HG03354 (cell line): ENCODE results near the gene ILK.
A peak's percentile ranks its signal among the peaks of the same experiment; 100 is the strongest.

Source experiments
- ATAC-seq: cut with Tn5 transposase; IDR thresholded peaks from one replicate; pipeline ENCODE4 v1.9.1; 2021; ENCODE audit warnings: mild to moderate bottlenecking; ENCODE audit not compliant: unreplicated experiment, poor library complexity, severe bottlenecking

Gene ILK

DNA sequence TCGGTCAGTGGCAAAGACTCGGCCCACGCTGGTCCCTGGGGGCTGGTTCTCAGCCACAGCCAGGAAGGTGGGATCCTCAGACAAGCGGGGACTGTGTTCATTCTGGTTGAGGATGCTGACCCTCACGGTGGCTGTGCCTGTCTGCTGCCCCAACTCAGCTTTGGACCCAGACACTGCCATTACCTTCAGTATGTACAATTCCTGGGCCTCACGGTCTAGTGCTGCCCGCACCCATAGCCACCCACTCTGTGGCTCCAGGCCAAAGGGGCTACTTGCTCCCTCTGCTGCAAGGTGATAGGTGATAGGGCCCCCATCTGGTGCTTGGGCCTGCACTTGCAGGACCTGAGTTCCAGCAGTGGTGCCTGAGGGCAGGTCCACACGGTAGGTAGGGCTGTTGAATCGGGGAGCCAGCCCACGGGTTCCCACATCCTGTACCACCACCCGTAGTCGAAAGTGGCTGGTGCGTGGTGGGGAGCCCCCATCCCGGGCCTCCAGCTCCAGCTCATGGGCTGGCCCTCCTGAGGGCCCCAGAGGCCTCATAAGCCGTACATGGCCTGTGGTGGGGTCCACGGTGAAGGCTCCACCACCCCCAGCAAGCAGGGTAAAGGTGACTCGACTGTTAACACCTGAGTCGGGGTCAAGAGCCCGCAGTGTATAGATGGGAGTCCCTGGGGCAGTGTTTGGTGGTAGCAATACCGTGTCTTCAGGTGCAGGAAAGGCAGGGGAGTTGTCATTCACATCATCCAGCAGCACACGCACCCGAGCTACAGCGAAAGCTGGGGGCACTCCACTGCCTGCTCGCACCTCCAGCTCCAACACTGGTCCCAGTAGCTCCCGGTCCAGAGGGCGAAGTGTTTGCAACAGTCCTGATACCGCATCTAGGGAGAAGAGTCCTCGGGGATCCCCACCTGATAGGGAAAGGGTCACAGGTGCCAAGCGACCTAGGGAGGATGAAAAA is 28.8 kb downstream of the ILK start:
- no peak for ATAC-seq

DNA sequence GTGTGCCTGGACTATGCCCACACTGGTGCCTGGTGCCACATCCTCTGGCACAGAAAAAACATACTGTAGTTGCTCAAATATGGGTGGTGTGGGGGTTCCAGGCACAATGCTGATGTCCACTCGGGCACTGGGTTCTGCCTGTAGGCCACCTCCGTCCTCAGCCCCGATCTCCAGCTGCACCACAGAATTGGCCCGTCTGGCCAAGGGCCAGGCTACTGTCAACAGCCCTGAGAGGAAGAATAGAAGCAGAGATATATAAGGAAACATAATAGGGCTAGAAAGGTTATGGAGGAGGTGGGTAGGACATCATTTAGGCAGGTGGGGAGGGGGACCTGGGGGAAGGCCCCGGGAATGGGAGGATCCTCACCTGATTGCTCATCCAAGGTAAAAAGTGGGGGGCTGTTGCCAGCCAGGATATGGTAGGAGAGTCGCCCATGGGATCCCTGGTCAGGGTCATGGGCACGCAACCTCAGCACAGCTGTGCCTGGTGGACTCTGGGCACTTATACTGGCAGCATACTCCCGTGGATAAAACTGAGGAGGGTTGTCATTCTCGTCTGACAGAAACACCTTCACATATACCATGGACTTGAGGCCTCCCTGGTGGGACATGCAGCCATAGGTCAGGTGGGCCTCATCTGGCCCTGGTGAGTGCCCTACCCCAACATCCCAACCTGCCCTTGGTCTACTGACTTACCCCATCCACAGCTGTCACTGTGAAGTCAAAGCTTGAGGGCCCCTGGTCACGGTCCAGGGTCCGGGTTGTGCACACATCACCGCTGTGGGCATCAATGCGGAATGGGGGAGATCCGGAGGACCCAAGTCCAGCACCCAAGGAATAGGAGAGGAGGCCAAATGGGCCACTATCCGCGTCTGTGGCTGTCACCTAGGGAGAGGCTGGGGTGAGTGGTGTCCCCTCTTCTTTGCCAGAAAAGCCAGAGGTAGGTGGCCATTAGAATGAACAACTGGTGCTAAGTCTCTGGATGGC is 30.1 kb downstream of the ILK start:
- no peak for ATAC-seq

DNA sequence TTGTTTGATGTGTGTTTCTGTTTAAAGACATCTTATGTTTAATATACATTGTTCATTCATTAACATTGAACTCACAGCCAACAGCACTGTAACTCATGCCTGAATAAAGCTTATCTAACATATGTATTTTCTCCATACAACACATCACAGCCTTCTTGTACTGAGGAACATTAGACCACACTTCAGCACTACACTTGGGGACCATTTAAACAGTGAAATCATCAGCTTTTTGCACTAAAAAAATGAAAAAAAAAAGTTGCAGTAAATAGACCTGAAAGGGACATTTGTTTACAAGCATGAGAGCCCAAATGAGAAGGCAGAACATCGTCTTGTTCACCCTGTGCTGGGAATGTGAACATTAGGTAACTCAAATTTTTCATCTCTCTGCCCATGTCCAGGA is 31.0 kb downstream of the ILK start:
- ATAC-seq, result no peak

DNA sequence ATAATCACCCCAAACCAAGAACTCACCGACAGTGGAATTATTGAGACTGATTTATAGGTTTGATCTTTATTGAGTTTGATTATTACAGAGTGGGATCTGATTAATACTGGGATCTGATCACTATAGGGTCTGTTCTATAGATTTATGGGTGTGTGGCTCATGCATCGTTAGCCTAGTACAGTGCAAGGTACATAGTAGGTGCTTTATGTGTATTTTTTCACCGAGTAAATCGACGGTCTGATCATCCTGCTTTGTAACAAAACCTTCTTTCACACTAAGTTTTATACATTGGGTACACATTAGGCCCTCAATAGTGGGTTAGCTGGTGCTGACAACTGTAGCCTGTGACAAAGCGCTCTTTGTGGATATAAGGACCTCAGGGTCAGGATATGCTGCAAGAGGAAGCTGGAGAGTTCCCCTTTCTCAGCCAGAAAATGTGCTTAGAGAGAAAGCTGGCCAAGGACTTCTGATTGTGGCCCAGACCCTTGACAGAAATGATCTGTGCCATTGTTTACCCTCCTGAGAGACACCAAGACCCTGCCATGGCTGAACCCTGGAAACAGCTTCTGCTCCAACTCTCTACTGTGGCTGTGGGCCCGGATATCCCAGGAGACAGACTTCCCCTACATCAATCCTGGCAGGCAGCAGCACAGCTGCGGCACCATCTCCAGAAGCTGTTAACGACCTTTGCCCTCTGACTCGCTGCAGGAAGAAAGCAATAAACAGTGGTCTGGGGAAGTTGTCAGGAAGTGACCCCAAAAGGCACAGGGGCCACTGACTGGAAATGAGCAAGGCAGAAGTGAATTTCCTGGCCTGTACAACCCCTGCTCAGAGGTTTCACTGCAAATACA is 31.7 kb downstream of the ILK start:
- no peak for ATAC-seq

DNA sequence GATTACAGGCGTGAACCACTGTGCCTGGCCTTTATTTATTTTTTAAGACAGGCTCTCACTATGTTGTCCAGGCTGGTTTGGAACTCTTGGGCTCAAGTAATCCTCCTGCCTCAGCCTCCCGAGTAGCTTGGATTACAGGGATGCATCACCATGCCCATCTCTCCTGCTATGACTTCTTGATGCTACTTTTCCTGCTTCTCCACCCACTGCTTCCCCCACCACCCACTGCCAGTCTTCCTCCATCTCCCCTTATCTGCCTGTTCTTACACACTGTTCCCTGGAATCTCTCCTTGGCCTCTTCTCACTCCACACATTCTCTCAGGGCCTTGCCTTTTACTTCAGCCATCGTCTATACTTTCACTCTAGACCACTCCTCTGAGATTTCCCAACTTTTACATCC is 32.9 kb downstream of the ILK start:
- ATAC-seq, result no peak

DNA sequence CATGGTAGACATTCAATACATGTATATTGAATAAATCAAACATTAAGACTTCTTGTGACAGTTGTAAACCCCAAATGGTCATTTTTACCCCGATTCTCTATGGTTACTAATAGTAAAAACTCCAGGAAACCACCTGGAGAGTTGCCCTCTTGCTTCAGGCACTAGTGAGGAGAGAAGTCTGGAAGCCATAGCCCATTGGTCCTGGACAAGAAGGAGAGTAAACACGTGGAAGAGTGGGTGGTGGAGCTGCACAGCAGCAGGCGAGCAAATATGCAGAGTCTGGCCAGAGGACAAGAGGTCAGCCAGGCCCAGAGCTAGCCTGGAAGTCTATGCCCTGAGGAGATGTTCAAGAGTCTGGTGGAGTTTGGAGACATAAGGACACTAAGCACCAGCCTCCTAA is 34.3 kb downstream of the ILK start:
- no peak for ATAC-seq

DNA sequence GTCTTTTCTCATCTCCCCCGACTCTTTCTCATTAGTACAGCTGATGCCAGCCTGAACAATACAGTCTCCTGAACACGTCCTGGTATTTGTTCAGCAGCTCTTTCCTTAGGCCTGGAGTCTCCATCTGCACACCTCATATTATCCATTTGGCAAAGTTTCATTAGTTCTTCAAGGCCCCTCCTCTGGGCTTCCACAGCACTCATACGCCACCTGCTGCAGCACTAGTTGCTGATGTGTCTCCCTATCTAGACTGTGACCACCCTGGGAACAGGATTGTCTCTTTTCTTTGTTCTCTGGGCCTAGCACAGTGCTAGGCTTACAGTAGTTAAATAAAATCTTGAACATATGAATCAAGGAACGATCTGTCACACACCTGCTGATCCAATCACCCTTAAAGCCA is 34.9 kb downstream of the ILK start:
- no peak for ATAC-seq

DNA sequence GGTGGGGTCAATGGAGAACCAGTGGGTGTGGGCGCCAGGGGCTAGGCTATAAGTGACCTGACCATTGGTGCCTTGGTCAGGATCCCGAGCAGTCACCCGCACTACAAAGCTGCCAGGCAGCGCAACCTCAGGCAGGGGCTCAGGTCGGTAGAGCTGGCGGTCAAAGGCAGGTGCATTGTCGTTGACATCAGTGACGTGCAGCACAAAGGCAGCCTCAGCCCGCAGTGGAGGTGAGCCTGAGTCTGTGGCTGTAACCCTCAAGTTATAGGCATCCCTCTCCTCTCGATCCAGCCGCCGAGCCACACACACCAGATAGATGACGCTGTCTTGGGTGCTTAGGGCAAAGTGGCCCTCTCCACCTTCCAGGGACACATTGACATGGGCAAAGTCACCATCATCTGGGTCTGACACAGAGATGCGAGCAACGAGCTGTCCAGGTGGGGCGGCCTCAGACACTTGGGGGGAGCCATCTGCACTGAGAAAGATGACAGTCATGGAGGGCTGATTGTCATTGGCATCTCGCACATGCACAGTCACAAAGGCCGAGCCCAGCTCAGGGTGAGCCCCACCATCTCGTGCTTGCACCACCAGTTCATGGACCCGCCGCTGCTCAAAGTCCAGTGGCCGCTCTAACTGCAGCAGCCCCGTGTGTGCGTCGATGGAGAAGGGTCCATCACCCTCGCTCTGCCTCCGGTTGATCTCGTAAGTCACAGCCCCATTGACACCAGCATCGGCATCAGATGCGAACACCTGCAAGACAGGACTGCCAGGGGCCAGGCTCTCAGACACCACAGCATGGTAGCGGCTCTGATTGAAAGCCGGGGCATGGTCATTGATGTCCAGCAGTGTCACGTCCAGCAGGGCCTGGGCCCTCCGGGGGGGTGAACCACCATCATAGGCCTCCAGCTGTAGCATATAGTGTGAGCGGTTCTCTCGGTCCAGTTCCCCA is 36.7 kb downstream of the ILK start:
- no peak for ATAC-seq

DNA sequence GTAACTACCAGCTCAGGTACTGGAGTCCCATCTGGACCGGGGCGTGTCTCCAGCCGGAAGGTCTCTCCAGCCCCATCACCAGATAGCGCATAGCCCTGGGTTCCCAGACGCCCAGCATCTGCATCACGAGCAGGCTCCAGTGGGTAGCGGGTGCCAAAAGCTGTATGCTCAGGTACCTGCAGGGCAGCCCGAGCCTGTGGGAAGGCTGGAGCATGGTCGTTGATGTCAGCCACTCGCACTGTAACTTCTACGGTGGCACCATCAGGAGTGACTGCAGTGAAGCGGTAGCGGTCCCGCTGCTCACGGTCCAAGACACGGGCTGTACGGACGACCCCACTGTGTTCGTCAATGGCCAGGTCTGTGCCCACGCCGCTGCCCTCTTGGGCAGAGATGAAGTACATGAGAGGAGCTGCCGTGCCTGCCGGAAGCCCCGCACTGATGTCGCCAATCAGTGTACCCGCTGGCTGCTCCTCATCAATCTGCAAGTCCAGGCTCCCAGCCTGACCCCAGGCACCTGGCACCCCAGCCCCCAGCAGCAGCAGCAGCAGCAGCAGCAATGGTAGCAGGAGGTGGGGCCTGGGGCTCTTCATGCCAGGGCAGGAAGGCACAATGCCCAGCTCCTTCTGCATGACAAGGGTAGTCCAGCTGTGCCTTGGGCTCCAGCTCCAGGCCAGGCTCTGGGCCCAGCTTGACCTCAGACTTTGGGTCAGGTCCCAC is 37.6 kb downstream of the ILK start:
- ATAC-seq, result no peak

DNA sequence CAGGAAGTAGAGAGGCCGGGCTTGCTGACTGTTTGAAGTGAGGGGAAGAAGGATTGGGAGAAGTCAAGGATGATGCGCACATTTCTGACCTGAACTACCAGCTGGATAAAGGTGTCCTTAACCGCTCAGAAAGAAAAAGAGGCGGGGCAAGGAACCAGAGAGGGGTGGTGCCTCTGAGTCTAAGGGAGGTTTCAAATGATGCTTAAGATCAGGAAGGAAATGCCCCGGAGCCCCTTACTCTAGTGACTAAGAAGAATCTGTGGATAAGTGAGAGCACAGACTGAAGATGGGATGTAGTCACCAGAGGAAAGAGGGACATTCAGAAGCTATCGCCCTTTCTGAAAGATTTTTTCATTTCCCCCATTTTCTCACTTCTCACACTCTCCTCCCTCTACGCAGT is 39.4 kb downstream of the ILK start:
- no peak for ATAC-seq

DNA sequence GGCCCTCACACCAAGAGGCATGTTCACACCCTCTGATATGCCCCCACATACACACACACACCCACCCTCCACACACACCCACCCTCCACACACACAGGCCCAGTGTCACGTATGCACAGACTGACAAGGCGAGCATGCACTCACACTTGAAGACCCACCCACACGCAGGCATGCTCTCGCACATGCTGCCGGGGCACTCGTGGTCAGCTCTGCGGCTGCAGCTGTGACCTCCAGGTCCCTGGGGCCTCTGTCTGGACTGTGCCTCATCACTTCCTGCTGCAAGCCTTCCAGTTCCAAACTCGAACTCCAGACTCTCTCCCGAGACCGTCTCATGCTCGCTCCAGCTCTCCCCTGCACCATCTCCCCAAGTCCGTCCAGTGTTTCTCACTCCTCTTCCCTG is 42.5 kb downstream of the ILK start:
- peak; percentile 52 for ATAC-seq

DNA sequence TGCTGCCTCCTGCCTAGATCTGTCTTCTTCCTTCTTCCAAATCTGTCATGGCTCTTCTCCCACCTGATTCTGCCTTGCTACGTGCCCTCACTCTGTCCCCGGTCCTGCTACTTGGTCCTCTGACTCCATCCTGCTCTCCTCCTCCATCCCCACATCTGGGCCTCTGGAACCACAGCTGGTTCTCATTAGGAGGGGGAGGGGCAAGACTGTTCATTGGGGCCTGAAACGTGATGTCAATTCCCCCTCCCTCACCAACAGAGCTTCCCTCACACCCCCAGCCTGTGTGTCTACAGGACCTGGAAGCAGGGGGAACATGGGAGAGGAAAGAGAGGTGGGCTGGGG is 43.0 kb downstream of the ILK start:
- no peak for ATAC-seq

DNA sequence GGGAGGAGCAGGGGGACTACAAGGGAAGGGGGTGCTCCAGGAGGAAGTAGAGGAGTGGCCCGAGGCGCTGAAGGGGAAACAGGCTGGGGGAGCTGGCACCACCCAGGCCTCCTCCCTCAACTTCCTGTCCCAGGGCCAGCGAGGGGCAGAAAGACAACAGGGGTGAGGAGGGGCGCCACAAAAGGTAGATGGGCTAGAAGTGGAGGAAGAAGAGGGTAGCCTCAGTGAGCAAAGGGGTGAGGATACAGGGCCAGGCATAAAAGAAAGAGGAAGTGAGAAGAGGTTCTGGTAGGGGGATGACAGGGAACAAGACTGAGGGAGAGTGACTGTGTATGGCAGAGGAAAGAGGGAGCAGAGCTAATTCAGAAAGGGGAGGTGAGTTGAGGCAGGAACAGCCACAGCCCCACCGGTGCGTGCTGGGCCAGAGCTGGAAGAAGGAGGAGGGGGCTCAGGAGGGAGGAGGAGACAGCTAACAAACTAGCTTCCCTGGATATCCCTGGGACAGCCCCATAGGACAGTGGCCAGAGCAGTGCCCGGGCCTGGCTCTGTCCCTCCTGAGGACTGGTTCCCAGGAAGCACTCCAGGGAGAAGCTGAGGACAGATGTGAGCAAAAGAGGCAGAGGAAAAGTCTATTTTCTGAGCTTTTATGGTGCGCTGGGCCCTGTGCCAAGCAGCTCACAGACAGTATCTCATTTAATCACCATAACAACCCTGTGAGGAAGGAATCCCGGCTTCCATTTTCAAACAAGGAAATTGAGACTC is 43.5 kb downstream of the ILK start:
- peak; percentile 90 for ATAC-seq

DNA sequence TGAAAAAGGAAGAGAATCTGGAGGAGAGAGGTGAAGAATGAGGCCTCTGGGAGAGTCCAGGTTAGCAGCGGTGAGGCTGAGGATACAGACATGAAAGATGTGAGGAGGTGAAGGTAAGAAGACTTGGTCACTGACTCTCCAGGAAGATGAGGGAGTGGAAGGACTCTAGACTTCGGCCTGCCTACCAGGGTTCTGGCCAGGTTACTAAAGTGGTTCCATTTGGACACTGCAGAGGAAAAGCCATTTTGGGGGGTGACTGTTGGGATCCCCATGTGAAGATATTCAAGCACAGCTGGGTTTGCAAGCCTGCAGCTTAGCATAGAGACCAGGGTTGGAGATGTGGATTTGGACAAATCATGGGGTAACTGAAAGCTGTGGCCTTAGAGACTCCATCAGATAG is 44.3 kb downstream of the ILK start:
- ATAC-seq, result no peak

DNA sequence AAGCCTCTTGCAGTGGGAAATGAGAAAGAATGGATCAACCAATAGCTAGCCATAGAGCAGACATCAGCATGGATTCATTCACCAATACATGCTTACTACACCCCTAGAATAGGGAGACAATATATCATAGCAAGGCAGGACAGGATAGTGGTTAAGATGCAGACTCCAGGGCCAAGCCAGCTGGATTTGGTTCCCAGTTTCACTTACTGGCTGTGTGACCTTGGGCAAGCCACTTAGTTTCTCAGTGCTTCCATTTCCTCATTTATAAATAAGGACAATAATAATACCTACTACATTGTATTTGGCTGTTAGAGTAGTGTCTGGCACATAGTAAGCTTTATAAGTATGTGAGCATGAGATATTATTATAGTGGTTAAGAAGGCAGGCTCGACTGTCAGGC is 44.9 kb downstream of the ILK start:
- no peak for ATAC-seq

DNA sequence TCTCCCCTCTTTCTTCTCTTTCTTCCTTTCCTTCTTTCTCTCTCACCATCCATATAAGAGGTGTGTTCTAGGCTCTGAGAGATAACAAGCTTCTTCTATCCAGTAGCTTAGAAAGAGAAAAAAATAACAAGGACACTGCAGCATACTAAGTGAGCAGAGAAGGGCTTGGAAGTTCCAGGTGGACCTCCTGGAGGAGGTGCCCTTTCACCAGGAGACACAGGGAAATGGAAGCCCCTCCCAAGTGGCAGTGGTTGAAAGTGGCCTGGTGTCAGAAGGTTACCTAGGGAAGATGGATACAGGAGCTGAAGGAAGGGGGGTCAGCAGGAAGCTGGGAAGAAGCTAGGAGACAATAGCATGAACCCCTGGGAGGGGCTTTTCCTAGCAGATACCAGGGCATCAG is 46.5 kb downstream of the ILK start:
- ATAC-seq, result no peak

DNA sequence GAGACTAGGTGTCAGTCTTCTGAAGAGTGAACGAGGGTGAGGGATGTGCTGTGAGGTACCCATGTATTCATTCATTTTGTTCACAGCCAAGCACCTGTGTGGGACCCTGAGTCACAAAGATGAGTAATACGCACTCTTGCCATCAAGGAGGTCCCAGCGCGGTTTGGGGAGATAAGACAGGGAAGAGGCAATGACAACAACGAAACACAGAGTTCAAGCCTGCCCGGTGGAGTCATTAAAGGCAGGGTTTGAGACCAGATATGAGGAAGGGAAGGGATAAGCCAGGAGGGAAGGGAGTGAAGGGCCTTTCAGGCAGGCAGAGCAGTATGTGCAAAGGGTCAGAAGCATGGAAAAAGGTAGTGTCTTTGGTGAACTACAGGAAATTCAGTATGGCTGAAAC is 47.4 kb downstream of the ILK start:
- no peak for ATAC-seq

DNA sequence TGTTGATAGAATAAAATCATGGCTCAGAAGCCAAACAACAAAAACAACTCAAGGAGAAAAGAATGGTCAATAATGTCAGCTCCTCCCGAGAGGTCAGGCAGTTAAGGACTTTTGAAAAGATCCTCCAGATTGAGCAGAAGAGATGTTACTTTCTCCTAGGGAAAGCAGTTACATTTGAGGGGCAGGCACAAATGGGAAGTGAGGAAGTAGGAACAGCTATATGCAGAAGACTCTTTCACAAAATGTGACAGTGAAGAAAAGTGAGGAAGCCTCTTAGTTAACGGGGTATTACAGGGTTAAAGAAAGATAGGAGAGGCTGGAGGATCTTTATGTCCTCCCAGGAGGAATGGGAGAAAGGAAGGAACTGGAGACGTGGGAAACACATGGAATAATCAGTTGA is 48.6 kb downstream of the ILK start:
- no peak for ATAC-seq
